GM23338 (cell line): Measurements from ENCODE around the gene ENOX1. TPM values are rescaled to one million over a fixed set of nuclear protein-coding genes. Genes with fewer than 3 reads are reported as not detected.
"Not testable (repeated sequence)": the region's sequence is repeated elsewhere in the genome, so short reads cannot be mapped to it uniquely, and the experiment has no call there.

ENCODE experiments used
- ATAC-seq: fragments of 200-7000 bp; cut with Tn5 transposase; 3 replicates; pipeline ENCODE4 v1.9.1; 2020
- DNase-seq: peaks from one replicate; pipeline ENCODE4 v3.0.0-alpha.2; 2015; ENCODE audit warnings: low spot score
- H2AFZ ChIP-seq: fragments of 200-600 bp; sonication (generic); 2 replicates; pipeline ENCODE4 v1.8.0; 2016; ENCODE audit warnings: antibody characterized with exemption, mild to moderate bottlenecking, moderate library complexity
- H3F3A ChIP-seq: fragments of 200-600 bp; sonication (generic); replicated peaks from 2 replicates; pipeline ENCODE4 v1.8.0; 2017; ENCODE audit warnings: antibody characterized with exemption, mixed run types, low read depth
- H3K27ac ChIP-seq: fragments of 200-600 bp; sonication (generic); 2 replicates; pipeline ENCODE4 v1.6.1; 2016; ENCODE audit warnings: low read depth
- H3K27me3 ChIP-seq: fragments of 200-600 bp; sonication (generic); 2 replicates; pipeline ENCODE4 v1.8.0; 2016; ENCODE audit warnings: mild to moderate bottlenecking, mixed run types, moderate library complexity; ENCODE audit not compliant: insufficient read depth
- H3K36me3 ChIP-seq: fragments of 200-600 bp; sonication (generic); 2 replicates; pipeline ENCODE4 v1.8.0; 2016; ENCODE audit warnings: mild to moderate bottlenecking; ENCODE audit not compliant: insufficient read depth
- H3K4me1 ChIP-seq: fragments of 200-600 bp; sonication (generic); 2 replicates; pipeline ENCODE4 v1.8.0; 2016; ENCODE audit warnings: mild to moderate bottlenecking, moderate library complexity; ENCODE audit not compliant: insufficient read depth
- H3K4me2 ChIP-seq: fragments of 200-600 bp; sonication (generic); 2 replicates; pipeline ENCODE4 v1.7.1; 2017; ENCODE audit warnings: mixed run types
- H3K4me3 ChIP-seq: fragments of 200-600 bp; sonication (generic); 2 replicates; pipeline ENCODE4 v1.6.1; 2016; ENCODE audit warnings: mixed run types
- H3K79me2 ChIP-seq: fragments of 200-600 bp; sonication (generic); replicated peaks from 2 replicates; pipeline ENCODE4 v1.8.0; 2017; ENCODE audit warnings: mild to moderate bottlenecking; ENCODE audit not compliant: insufficient read depth
- H3K9me2 ChIP-seq: fragments of 200-600 bp; sonication (generic); 2 replicates; pipeline ENCODE4 v1.8.0; 2017; ENCODE audit not compliant: insufficient read depth
- H4K20me1 ChIP-seq: fragments of 200-600 bp; sonication (generic); replicated peaks from 2 replicates; pipeline ENCODE4 v1.8.0; 2017; ENCODE audit warnings: mild to moderate bottlenecking; ENCODE audit not compliant: insufficient read depth
- H3K27ac Mint-ChIP-seq: 2 replicates; pipeline ENCODE4 v1.8.0; 2020; ENCODE audit warnings: inconsistent platforms, mild to moderate bottlenecking, moderate library complexity, mixed read lengths
- H3K27me3 Mint-ChIP-seq: 3 replicates; pipeline ENCODE4 v1.8.0; 2022; ENCODE audit warnings: low read depth, mild to moderate bottlenecking, moderate library complexity, mixed read lengths, inconsistent platforms; ENCODE audit not compliant: insufficient read depth, poor library complexity
- H3K36me3 Mint-ChIP-seq: 3 replicates; pipeline ENCODE4 v1.8.0; 2021; ENCODE audit warnings: low read depth, mild to moderate bottlenecking, inconsistent platforms, moderate library complexity, mixed read lengths
- H3K4me1 Mint-ChIP-seq: 3 replicates; pipeline ENCODE4 v1.8.0; 2020; ENCODE audit warnings: mild to moderate bottlenecking, inconsistent platforms, mixed read lengths
- H3K4me3 Mint-ChIP-seq: 3 replicates; pipeline ENCODE4 v1.8.0; 2021; ENCODE audit warnings: moderate library complexity, mild to moderate bottlenecking, inconsistent platforms, mixed read lengths
- H3K9me3 Mint-ChIP-seq: 3 replicates; pipeline ENCODE4 v1.8.0; 2020; ENCODE audit warnings: moderate library complexity, mild to moderate bottlenecking, inconsistent platforms, mixed read lengths
- CREB1 ChIP-seq: fragments of 250-450 bp; sonication (Bioruptor Pico); IDR thresholded peaks from 2 replicates; pipeline ENCODE4 v1.5.0; 2020; ENCODE audit warnings: low read depth, mild to moderate bottlenecking, moderate library complexity
- CTCF ChIP-seq, 2 experiments: fragments of 200-600 bp in 1 of 2; sonication (generic) in 1 of 2; conservative IDR thresholded peaks; 2 replicates each; pipeline versions ENCODE4 v1.5.1 to v1.6.1; 2016 to 2017; ENCODE audit warnings: antibody characterized with exemption in 2 of 2, low read depth in 2 of 2, mild to moderate bottlenecking in 2 of 2, moderate library complexity in 1 of 2
- EZH2 ChIP-seq: fragments of 200-600 bp; sonication (generic); IDR thresholded peaks from one replicate; pipeline ENCODE4 v1.8.0; 2017; ENCODE audit warnings: antibody characterized with exemption, mild to moderate bottlenecking, low read depth; ENCODE audit not compliant: unreplicated experiment
- EZH2phosphoT487 ChIP-seq: fragments of 200-600 bp; sonication (generic); IDR thresholded peaks from one replicate; pipeline ENCODE4 v1.8.1; 2018; ENCODE audit warnings: antibody characterized with exemption; ENCODE audit not compliant: unreplicated experiment
- ZNF331 ChIP-seq: fragments of 250-450 bp; sonication (Bioruptor Pico); IDR thresholded peaks from 2 replicates; pipeline ENCODE4 v1.5.0; 2020; ENCODE audit warnings: low read depth, mild to moderate bottlenecking, moderate library complexity
- polyA plus RNA-seq: library from polyadenylated mRNA; unstranded; fragments of >200 nt; fragmentation: Nextera tagmentation; extraction: Ambion mirVana; gene quantifications from 2 replicates; pipeline ENCODE4 v1.2.1, GENCODE V29; 2016
- total RNA-seq: library from RNA; depleted of rRNA; stranded (reverse); fragments of >200 nt; shearing (Covaris generic); gene quantifications from 2 replicates; pipeline ENCODE4 v1.2.3, GENCODE V29; 2014
- TF ChIP-seq, protein P1 (sequence below): IDR thresholded peaks from 2 replicates; pipeline ENCODE4 v1.6.1; 2016; ENCODE audit warnings: antibody characterized with exemption
- TF ChIP-seq, protein P2 (sequence below): IDR thresholded peaks from one replicate; pipeline ENCODE4 v1.6.1; 2018; ENCODE audit warnings: antibody characterized with exemption; ENCODE audit not compliant: unreplicated experiment

ENOX1 gene
- total and polyA plus RNA-seq, 2 experiments from 2014 or later, result 0.66 to 0.81 TPM

- TF ChIP-seq, protein P1, sequence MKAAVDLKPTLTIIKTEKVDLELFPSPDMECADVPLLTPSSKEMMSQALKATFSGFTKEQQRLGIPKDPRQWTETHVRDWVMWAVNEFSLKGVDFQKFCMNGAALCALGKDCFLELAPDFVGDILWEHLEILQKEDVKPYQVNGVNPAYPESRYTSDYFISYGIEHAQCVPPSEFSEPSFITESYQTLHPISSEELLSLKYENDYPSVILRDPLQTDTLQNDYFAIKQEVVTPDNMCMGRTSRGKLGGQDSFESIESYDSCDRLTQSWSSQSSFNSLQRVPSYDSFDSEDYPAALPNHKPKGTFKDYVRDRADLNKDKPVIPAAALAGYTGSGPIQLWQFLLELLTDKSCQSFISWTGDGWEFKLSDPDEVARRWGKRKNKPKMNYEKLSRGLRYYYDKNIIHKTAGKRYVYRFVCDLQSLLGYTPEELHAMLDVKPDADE, result no peak
- TF ChIP-seq EZH2 (no peak), EZH2phosphoT487 (no peak)
Measured at GRCh38 chr13:43170506-43170905, 616.3 kb downstream of the ENOX1 start (continued).

DNA sequence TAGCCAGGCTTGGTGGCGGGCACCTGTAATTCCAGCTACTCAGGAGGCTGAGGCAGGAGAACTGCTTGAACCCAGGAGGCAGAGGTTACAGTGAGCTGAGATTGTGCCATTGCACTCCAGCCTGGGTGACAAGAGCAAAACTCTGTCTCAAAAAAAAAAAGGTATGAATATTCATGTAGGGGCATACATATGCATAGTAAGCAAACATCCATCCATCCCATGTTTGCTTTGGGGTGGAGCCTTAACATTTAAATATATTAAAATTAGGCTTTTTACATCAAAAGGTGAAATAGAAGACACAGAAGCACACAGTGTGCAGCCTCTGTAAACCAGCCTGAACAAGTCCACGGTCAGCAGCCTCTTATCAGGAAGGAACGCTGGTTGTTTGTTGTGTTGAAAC, 618.3 kb downstream of the ENOX1 start:
- not testable (repeated sequence) for H3K27me3 ChIP-seq, H3K27ac ChIP-seq, H3K79me2 ChIP-seq, H3K4me3 Mint-ChIP-seq, H3K9me2 ChIP-seq, H3K4me2 ChIP-seq, H3K36me3 Mint-ChIP-seq, H3K36me3 ChIP-seq, H3F3A ChIP-seq, H3K4me3 ChIP-seq, H3K27ac Mint-ChIP-seq, H2AFZ ChIP-seq, ATAC-seq, H3K27me3 Mint-ChIP-seq, H3K4me1 ChIP-seq, H4K20me1 ChIP-seq, DNase-seq
- Mint-ChIP-seq H3K4me1 (peaks cover 11% of the 10 kb centered on the region), H3K9me3 (peaks cover 24% of the 10 kb centered on the region; the same call in 2 of the 3 replicates)

DNA sequence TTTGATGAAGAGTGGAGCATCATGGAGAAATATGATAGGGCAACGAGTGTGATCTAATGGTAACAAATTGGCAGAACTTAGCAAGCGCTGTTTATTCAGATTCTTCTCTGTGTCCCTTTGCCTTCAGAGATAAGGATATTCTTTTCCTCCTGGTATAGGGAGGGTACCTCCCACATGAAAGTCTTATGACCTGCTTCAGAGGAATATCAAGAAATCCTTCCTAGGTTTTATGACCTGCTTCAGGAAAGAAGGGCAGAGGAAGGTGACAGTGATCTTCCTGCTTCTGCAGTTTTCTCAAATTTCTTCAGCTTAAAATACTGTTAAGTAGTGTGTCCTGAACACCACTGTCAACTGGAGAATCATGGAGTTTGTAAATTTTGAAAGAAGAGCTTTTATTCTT, 619.0 kb downstream of the ENOX1 start:
- Histone ChIP-seq H3K79me2 (no peaks in the 10 kb centered on the region), H3K27ac (no peak overlapping the region), H4K20me1 (no peaks in the 10 kb centered on the region), H2AFZ (no peak overlapping the region), H3F3A (no peaks in the 10 kb centered on the region), H3K36me3 (no peaks in the 10 kb centered on the region), H3K4me1 (no peaks in the 10 kb centered on the region), H3K4me2 (no peak overlapping the region), H3K4me3 (no peak overlapping the region), H3K27me3 (no peaks in the 10 kb centered on the region), H3K9me2 (0 out of 2 replicates have a peak, but pooled peaks cover 3% of the 10 kb centered on the region)
- Mint-ChIP-seq H3K27ac (no peak overlapping the region), H3K9me3 (peaks cover 25% of the 10 kb centered on the region; the same call in 2 of the 3 replicates), H3K27me3 (no peaks in the 10 kb centered on the region), H3K4me1 (peaks cover 11% of the 10 kb centered on the region), H3K36me3 (peaks cover 9% of the 10 kb centered on the region; the same call in 1 of the 3 replicates), H3K4me3 (no peak overlapping the region)
- TF ChIP-seq, protein P2, sequence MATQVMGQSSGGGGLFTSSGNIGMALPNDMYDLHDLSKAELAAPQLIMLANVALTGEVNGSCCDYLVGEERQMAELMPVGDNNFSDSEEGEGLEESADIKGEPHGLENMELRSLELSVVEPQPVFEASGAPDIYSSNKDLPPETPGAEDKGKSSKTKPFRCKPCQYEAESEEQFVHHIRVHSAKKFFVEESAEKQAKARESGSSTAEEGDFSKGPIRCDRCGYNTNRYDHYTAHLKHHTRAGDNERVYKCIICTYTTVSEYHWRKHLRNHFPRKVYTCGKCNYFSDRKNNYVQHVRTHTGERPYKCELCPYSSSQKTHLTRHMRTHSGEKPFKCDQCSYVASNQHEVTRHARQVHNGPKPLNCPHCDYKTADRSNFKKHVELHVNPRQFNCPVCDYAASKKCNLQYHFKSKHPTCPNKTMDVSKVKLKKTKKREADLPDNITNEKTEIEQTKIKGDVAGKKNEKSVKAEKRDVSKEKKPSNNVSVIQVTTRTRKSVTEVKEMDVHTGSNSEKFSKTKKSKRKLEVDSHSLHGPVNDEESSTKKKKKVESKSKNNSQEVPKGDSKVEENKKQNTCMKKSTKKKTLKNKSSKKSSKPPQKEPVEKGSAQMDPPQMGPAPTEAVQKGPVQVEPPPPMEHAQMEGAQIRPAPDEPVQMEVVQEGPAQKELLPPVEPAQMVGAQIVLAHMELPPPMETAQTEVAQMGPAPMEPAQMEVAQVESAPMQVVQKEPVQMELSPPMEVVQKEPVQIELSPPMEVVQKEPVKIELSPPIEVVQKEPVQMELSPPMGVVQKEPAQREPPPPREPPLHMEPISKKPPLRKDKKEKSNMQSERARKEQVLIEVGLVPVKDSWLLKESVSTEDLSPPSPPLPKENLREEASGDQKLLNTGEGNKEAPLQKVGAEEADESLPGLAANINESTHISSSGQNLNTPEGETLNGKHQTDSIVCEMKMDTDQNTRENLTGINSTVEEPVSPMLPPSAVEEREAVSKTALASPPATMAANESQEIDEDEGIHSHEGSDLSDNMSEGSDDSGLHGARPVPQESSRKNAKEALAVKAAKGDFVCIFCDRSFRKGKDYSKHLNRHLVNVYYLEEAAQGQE, result no peak
- no peak for TF ChIP-seq CREB1 (CRISPR knock-in tag)
- TF ChIP-seq, protein P1, result no peak
- no peak for TF ChIP-seq ZNF331 (CRISPR knock-in tag)
- TF ChIP-seq CTCF (conservative IDR thresholded peaks at IDR 0.05; ENCODE audit: low read depth in 2 of 2), result no peak
- ATAC-seq (no peak), DNase-seq (no peak)
